Adrenal gland (tissue), 12 donors: Measurements from ENCODE around the gene PGBD5. TPM values are rescaled to one million over a fixed set of nuclear protein-coding genes. Genes with fewer than 3 reads are reported as not detected.

Source experiments
- DNase-seq, 7 donors: peaks; one replicate each; pipeline ENCODE4 v3.0.0-alpha.2; 2019 to 2020
- H3K27ac ChIP-seq, 5 donors: fragments of 200-600 bp; sonication (generic) in 4 of 5; 1 replicate in 3 of 5; 2 replicates in 2 of 5; pipeline versions ENCODE4 v1.5.1 to v1.8.0; 2016 to 2020; ENCODE audit warnings: mild to moderate bottlenecking in 1 of 5
- H3K27me3 ChIP-seq: fragments of 200-600 bp; 2 replicates; pipeline ENCODE4 v1.8.0; 2021
- H3K36me3 ChIP-seq, 2 donors: fragments of 200-600 bp; replicated peaks in 1 of 2; 1 replicate in 1 of 2; 2 replicates in 1 of 2; pipeline versions ENCODE4 v1.5.1 to v1.8.0; 2018 to 2022
- H3K4me1 ChIP-seq, 2 donors: fragments of 200-600 bp; replicated peaks in 1 of 2; 1 replicate in 1 of 2; 2 replicates in 1 of 2; pipeline versions ENCODE4 v1.5.1 to v1.8.0; 2018 to 2021
- H3K4me3 ChIP-seq, 4 donors: fragments of 200-600 bp; sonication (generic) in 3 of 4; one replicate each; pipeline ENCODE4 v1.5.1; 2016 to 2018
- H3K9me3 ChIP-seq, 3 donors: fragments of 200-600 bp; sonication (generic) in 1 of 3; replicated peaks in 1 of 3; 1 replicate in 2 of 3; 2 replicates in 1 of 3; pipeline versions ENCODE4 v1.5.1 to v1.8.0; 2016 to 2021
- CTCF ChIP-seq, 6 experiments: fragments of 450-650 bp in 4 of 6; fragments of 200-600 bp in 2 of 6; sonication (generic) in 1 of 6; IDR thresholded peaks; 1 replicate in 5 of 6; 2 replicates in 1 of 6; pipeline versions ENCODE4 v1.5.1 to v1.8.0; 2016 to 2021; ENCODE audit warnings: antibody characterized with exemption in 6 of 6, mild to moderate bottlenecking in 2 of 6, moderate library complexity in 1 of 6
- POLR2A ChIP-seq, 2 donors: fragments of 450-650 bp; IDR thresholded peaks; one replicate each; pipeline ENCODE4 v1.6.1; 2017; ENCODE audit warnings: antibody characterized with exemption in 2 of 2, mild to moderate bottlenecking in 2 of 2, moderate library complexity in 1 of 2
- WGBS, 4 donors: extraction: QIAGEN DNeasy Blood & Tissue Kit in 2 of 4; methylation state at CpG; one replicate each; pipeline versions ENCODE4 v1.1.5 to v1.1.7; 2013 to 2017; 5-methylcytosine and 5-hydroxymethylcytosine counted together
- intact Hi-C, 2 donors: fragments of 100-400 bp; cut with DNase I; formaldehyde crosslinking; loops; one replicate each; pipeline versions ENCODE4 v1.14.1 to v1.15.0; 2022 to 2023
- polyA plus RNA-seq, 3 donors: library from polyadenylated mRNA; stranded (reverse); fragments of 200-250 nt in 2 of 3; fragments of 350-450 nt in 1 of 3; fragmentation: Illumina TruSeq in 1 of 3; extraction: RNeasy Lipid Tissue Mini Kit (QIAGEN cat#74804) in 1 of 3; gene quantifications; one replicate each; pipeline ENCODE4 v1.2.3, GENCODE V29; 2013 to 2014
- total RNA-seq, 9 donors: library from RNA; depleted of rRNA in 4 of 9; stranded (reverse); fragments of >200 nt in 4 of 9; fragments of 120-200 nt in 1 of 9; fragmentation: NEBNext Ultra II Directional in 1 of 9; extraction: Animal tissue kit (Norgen Biotek cat#: 25700) in 1 of 9; gene quantifications; one replicate each; pipeline versions ENCODE4 v1.1.0 to v1.2.4, GENCODE V29; 2013 to 2023
- donor health status: healthy with polysubstance abuse.
- donor health status: Bipolar disorder and iron deficiency.
- donor health status: DM: yes; HTN: yes; CAD: no.
- donor health status: DM: no; HTN: no; CAD: no.
- donor health status: DM: no; HTN: no; CAD: no.
- donor health status: DM: yes; HTN: yes; CAD: no.

The PGBD5 gene
- total and polyA plus RNA-seq, 12 donors, result 1.5 to 27.9 (median 9.9) TPM

- Histone ChIP-seq H3K36me3 (no peaks in the 10 kb centered on the region), H3K4me3 (no peak overlapping the region), H3K4me1 (no peaks in the 10 kb centered on the region), H3K27me3 (no peaks in the 10 kb centered on the region), H3K9me3 (no peaks in the 10 kb centered on the region), H3K27ac (no peak overlapping the region)
- no peak for DNase-seq
- 87 to 95% (median 92%) methylated on average over 3 to 7 of the region's 7 CpGs for WGBS, 4 donors
- TF ChIP-seq POLR2A (IDR thresholded peaks at IDR 0.05), result no peak
- intact Hi-C loops, result no loop called here
These were observed 22.7 kb downstream of the PGBD5 start for GRCh38 chr1:230403442-230403841.

- whole genome bisulfite sequencing, 4 donors, result 61 to 77% (median 71%) methylated on average over 6 to 8 of the region's 8 CpGs
These were observed 24.3 kb downstream of the PGBD5 start for GRCh38 chr1:230401763-230402294.

GRCh38 chr1:230401101-230401500 lies 25.0 kb downstream of the PGBD5 start:
- Histone ChIP-seq H3K27ac (no peak overlapping the region), H3K4me1 (no peaks in the 10 kb centered on the region), H3K27me3 (no peaks in the 10 kb centered on the region), H3K4me3 (no peak overlapping the region), H3K36me3 (no peaks in the 10 kb centered on the region), H3K9me3 (no peaks in the 10 kb centered on the region)
- intact Hi-C loops, result no loop called here
- WGBS, 4 donors, result 90 to 96% (median 95%) methylated on average over 7 to 14 of the region's 14 CpGs
- no peak for TF ChIP-seq POLR2A (IDR thresholded peaks at IDR 0.05)
- no peak for TF ChIP-seq CTCF (IDR thresholded peaks at IDR 0.05)
- DNase-seq, result no peak

More at GRCh38 chr1:230401763-230402294, 24.3 kb downstream of the PGBD5 start:
- H3K36me3 ChIP-seq, result no peaks in the 10 kb centered on the region
- TF ChIP-seq CTCF (IDR thresholded peaks at IDR 0.05) (no peak), POLR2A (IDR thresholded peaks at IDR 0.05) (no peak)
- no peak overlapping the region for H3K27ac ChIP-seq
- H3K4me3 ChIP-seq, result no peak overlapping the region
- H3K4me1 ChIP-seq, result no peaks in the 10 kb centered on the region
- no peaks in the 10 kb centered on the region for H3K27me3 ChIP-seq
- intact Hi-C loops, result no loop called here
- H3K9me3 ChIP-seq, result no peaks in the 10 kb centered on the region
- DNase-seq, result no peak

GRCh38 chr1:230400007-230400344 lies 26.2 kb downstream of the PGBD5 start:
- no peak overlapping the region for H3K27ac ChIP-seq
- H3K9me3 ChIP-seq, result no peaks in the 10 kb centered on the region
- H3K4me1 ChIP-seq, result no peaks in the 10 kb centered on the region
- H3K36me3 ChIP-seq, result no peaks in the 10 kb centered on the region
- 84 to 93% (median 92%) methylated on average over 8 of the region's 8 CpGs for WGBS, 4 donors
- H3K27me3 ChIP-seq, result no peaks in the 10 kb centered on the region
- intact Hi-C loops, result no loop called here
- no peak for TF ChIP-seq POLR2A (IDR thresholded peaks at IDR 0.05)
- TF ChIP-seq CTCF (IDR thresholded peaks at IDR 0.05), result no peak
- no peak overlapping the region for H3K4me3 ChIP-seq
- DNase-seq, result no peak

- Histone ChIP-seq H3K4me1 (no peaks in the 10 kb centered on the region), H3K27me3 (no peaks in the 10 kb centered on the region), H3K4me3 (no peak overlapping the region), H3K9me3 (no peaks in the 10 kb centered on the region), H3K27ac (no peak overlapping the region), H3K36me3 (no peaks in the 10 kb centered on the region)
- no peak for TF ChIP-seq CTCF (IDR thresholded peaks at IDR 0.05)
- TF ChIP-seq POLR2A (IDR thresholded peaks at IDR 0.05), result no peak
- intact Hi-C loops, result no loop called here
- WGBS, 4 donors, result 93 to 97% (median 94%) methylated on average over 22 of the region's 22 CpGs
- DNase-seq, result no peak
These were observed 26.7 kb downstream of the PGBD5 start for GRCh38 chr1:230399321-230400006.
